Trophoblast cell (in vitro differentiated cells and primary cell): ENCODE data around the gene LOXL1.

ENCODE experiments used
- DNase-seq, 2 donors: peaks; one replicate each; pipeline ENCODE4 v3.0.0-alpha.2; 2016
- H2AFZ ChIP-seq: 2 replicates; pipeline ENCODE4 v1.6.1; 2013; ENCODE audit warnings: low read length, moderate library complexity, mild to moderate bottlenecking; ENCODE audit not compliant: insufficient read depth, poor library complexity
- H2AK5ac ChIP-seq: 2 replicates; pipeline ENCODE4 v1.6.1; 2013; ENCODE audit warnings: mild to moderate bottlenecking, low read length
- H2BK120ac ChIP-seq: 2 replicates; pipeline ENCODE4 v1.6.1; 2013; ENCODE audit warnings: low read length, mild to moderate bottlenecking, moderate library complexity; ENCODE audit not compliant: insufficient read depth, poor library complexity
- H2BK12ac ChIP-seq: 2 replicates; pipeline ENCODE4 v1.6.1; 2013; ENCODE audit warnings: mild to moderate bottlenecking, low read length, moderate library complexity
- H2BK5ac ChIP-seq: 2 replicates; pipeline ENCODE4 v1.6.1; 2013; ENCODE audit warnings: low read length, low read depth, moderate library complexity, mild to moderate bottlenecking; ENCODE audit not compliant: poor library complexity
- H3K14ac ChIP-seq: 2 replicates; pipeline ENCODE4 v1.6.1; 2013; ENCODE audit warnings: mild to moderate bottlenecking, low read length
- H3K18ac ChIP-seq: 2 replicates; pipeline ENCODE4 v1.6.1; 2013; ENCODE audit warnings: mild to moderate bottlenecking, low read length
- H3K23ac ChIP-seq: 2 replicates; pipeline ENCODE4 v1.6.1; 2013; ENCODE audit warnings: low read length
- H3K27ac ChIP-seq: 2 replicates; pipeline ENCODE4 v1.5.1; 2013; ENCODE audit warnings: low read depth, mild to moderate bottlenecking, inconsistent platforms, low read length, moderate library complexity
- H3K27me3 ChIP-seq: 2 replicates; pipeline ENCODE4 v1.6.1; 2013; ENCODE audit warnings: inconsistent platforms, mild to moderate bottlenecking, low read length, moderate library complexity; ENCODE audit not compliant: insufficient read depth
- H3K36me3 ChIP-seq, 2 experiments: 1 replicate in 1 of 2; 2 replicates in 1 of 2; pipeline ENCODE4 v1.6.1; 2013; ENCODE audit warnings: low read length in 2 of 2, mild to moderate bottlenecking in 2 of 2, moderate library complexity in 1 of 2; ENCODE audit not compliant: insufficient read depth in 2 of 2, control insufficient read depth in 1 of 2
- H3K4ac ChIP-seq: 2 replicates; pipeline ENCODE4 v1.6.1; 2013; ENCODE audit warnings: low read depth, mild to moderate bottlenecking, low read length, moderate library complexity
- H3K4me1 ChIP-seq, 2 experiments: 1 replicate in 1 of 2; 2 replicates in 1 of 2; pipeline ENCODE4 v1.6.1; 2013; ENCODE audit warnings: low read length in 2 of 2, mild to moderate bottlenecking in 2 of 2, moderate library complexity in 1 of 2; ENCODE audit not compliant: insufficient read depth in 2 of 2, control insufficient read depth in 1 of 2
- H3K4me2 ChIP-seq: 2 replicates; pipeline ENCODE4 v1.6.1; 2013; ENCODE audit warnings: inconsistent platforms, mild to moderate bottlenecking, low read length, moderate library complexity
- H3K4me3 ChIP-seq: 2 replicates; pipeline ENCODE4 v1.5.1; 2013; ENCODE audit warnings: mild to moderate bottlenecking, low read depth, low read length, inconsistent platforms
- H3K79me1 ChIP-seq: one replicate; pipeline ENCODE4 v1.6.1; 2013; ENCODE audit warnings: low read length
- H3K79me2 ChIP-seq: 2 replicates; pipeline ENCODE4 v1.6.1; 2013; ENCODE audit warnings: low read length, mild to moderate bottlenecking; ENCODE audit not compliant: control insufficient read depth, insufficient read depth, poor library complexity
- H3K9ac ChIP-seq: 2 replicates; pipeline ENCODE4 v1.6.1; 2013; ENCODE audit warnings: mild to moderate bottlenecking, low read length
- H3K9me3 ChIP-seq: 2 replicates; pipeline ENCODE4 v1.6.1; 2013; ENCODE audit warnings: low read depth, mild to moderate bottlenecking, control low read depth, inconsistent platforms, low read length; ENCODE audit not compliant: insufficient read depth
- H4K12ac ChIP-seq: 2 replicates; pipeline ENCODE4 v1.6.1; 2013; ENCODE audit warnings: low read depth, mild to moderate bottlenecking, low read length, moderate library complexity
- H4K8ac ChIP-seq: 2 replicates; pipeline ENCODE4 v1.6.1; 2013; ENCODE audit warnings: low read depth, mild to moderate bottlenecking, low read length, moderate library complexity
- H4K91ac ChIP-seq: one replicate; pipeline ENCODE4 v1.6.1; 2013; ENCODE audit warnings: low read depth, mild to moderate bottlenecking, low read length, moderate library complexity
- WGBS: extraction: QIAGEN DNeasy Blood & Tissue Kit; methylation state at CpG from one replicate; pipeline ENCODE4 v1.1.7; 2013; ENCODE audit warnings: missing lambda C conversion rate; ENCODE audit not compliant: insufficient read length, insufficient coverage; ENCODE audit errors: extremely low coverage; 5-methylcytosine and 5-hydroxymethylcytosine counted together

LOXL1 gene

DNA sequence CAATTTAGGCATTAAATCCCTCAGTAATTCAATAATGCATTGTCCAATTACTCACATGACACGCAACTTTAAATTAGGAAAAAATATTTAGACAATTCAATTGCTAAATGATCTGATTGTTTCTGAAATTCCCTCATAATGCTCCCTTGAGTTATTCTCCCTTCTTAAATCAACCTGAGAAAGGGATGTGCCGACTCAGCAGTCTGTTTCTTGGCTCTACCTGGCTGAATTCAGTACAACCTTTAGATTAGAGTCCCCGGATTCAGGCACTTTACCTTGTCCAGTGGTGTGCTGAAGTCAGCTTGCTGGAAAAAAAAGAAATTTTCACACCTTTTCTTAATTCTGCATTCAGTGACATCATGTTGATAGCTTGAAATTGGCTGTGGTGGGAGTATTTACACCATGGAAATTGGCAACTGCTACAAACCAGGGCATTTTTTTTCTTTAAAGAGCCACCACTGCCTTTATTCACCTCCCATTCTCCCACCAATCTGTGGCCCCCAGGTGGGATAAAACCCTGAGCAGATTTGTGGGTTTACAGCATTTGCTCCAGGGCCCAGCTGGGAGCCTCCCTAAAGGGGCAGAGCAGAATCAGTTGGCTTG is 20.9 kb upstream of the LOXL1 start:
- no peaks in the 10 kb centered on the region for H3K79me1 ChIP-seq
- H4K91ac ChIP-seq = no peak overlapping the region
- H3K79me2 ChIP-seq = no peaks in the 10 kb centered on the region
- H3K14ac ChIP-seq = no peak overlapping the region
- H3K4me2 ChIP-seq = no peak overlapping the region
- no peak overlapping the region for H4K8ac ChIP-seq
- no peak overlapping the region for H4K12ac ChIP-seq
- WGBS = no CpG with 5 or more reads among the region's 3 CpGs
- no peak overlapping the region for H2BK5ac ChIP-seq
- H3K9me3 ChIP-seq = no peaks in the 10 kb centered on the region
- H3K27ac ChIP-seq = no peak overlapping the region
- H3K4me1 ChIP-seq = no peaks in the 10 kb centered on the region
- no peak overlapping the region for H2AFZ ChIP-seq
- no peak for DNase-seq
- H3K18ac ChIP-seq = no peak overlapping the region
- H3K23ac ChIP-seq = no peak overlapping the region
- H3K36me3 ChIP-seq = no peaks in the 10 kb centered on the region
- no peak overlapping the region for H2BK120ac ChIP-seq
- H3K27me3 ChIP-seq = no peaks in the 10 kb centered on the region
- no peak overlapping the region for H2AK5ac ChIP-seq
- H2BK12ac ChIP-seq = no peak overlapping the region
- no peak overlapping the region for H3K4me3 ChIP-seq
- H3K4ac ChIP-seq = no peak overlapping the region
- H3K9ac ChIP-seq = no peak overlapping the region

DNA sequence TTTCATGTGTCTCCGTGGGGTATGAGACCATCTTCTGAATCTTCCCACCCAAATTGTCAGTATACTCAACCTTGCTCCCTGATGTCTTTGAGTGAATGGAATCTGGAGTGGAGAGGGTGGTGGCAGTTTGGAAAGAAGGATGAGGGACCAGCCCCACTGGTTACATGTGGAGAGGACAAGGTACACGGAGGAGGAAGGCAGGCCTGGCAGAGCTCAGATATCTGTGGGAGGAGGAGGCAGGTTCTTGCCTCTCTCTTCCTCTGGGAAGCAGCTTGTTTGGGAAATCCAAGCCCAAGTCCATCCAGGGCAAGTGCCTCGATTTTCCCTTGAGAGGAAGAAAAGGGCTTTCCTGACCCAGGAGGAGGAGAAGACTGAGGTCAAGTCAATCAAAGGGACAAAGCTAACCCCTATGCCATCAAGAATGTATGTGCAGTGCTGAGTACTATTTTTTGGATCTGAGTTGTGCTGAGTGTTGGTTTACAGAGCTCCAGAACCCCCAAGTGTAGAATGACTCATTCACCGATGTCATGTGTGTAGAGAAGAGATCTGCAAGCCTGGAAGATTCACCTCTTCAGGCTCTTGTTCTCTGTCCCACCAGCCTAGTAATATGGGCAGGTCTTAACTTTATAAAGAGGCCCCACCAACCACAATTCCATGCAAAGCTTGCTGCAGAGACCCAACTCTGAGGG is 19.8 kb upstream of the LOXL1 start:
- H2BK120ac ChIP-seq = no peak overlapping the region
- no peak overlapping the region for H3K14ac ChIP-seq
- H4K8ac ChIP-seq = no peak overlapping the region
- no peak overlapping the region for H3K4ac ChIP-seq
- no peak overlapping the region for H3K18ac ChIP-seq
- no peaks in the 10 kb centered on the region for H3K36me3 ChIP-seq
- no peaks in the 10 kb centered on the region for H3K27me3 ChIP-seq
- H2BK12ac ChIP-seq = no peak overlapping the region
- no peak overlapping the region for H3K4me2 ChIP-seq
- no peaks in the 10 kb centered on the region for H3K79me1 ChIP-seq
- H2AK5ac ChIP-seq = no peak overlapping the region
- no CpG with 5 or more reads among the region's 4 CpGs for WGBS
- H3K79me2 ChIP-seq = no peaks in the 10 kb centered on the region
- no peak overlapping the region for H3K4me3 ChIP-seq
- H2AFZ ChIP-seq = no peak overlapping the region
- H3K9me3 ChIP-seq = no peaks in the 10 kb centered on the region
- no peaks in the 10 kb centered on the region for H3K4me1 ChIP-seq
- no peak overlapping the region for H4K91ac ChIP-seq
- no peak overlapping the region for H3K23ac ChIP-seq
- no peak overlapping the region for H3K9ac ChIP-seq
- no peak overlapping the region for H4K12ac ChIP-seq
- no peak overlapping the region for H2BK5ac ChIP-seq
- no peak for DNase-seq
- no peak overlapping the region for H3K27ac ChIP-seq

DNA sequence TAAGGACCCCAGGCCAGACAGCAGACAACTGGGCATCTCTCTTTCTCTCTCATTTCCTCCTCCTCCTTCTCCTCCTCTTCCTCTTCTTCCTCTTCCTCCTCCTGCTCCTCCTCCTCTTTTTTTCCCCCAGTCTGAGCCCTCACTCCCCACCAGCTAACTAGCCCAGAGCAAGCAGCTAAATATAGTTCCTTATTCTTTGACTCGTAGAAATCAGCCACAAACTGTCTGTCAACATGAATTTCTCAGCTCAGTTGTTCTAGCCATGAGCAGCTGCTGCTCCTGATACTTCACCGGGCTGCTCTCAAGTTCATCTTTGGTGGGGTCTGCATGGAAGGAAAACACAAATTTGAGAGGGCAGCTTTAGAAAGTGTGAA is 19.2 kb upstream of the LOXL1 start:
- H4K91ac ChIP-seq = no peak overlapping the region
- no peak overlapping the region for H3K23ac ChIP-seq
- H2BK5ac ChIP-seq = no peak overlapping the region
- H3K4me1 ChIP-seq = no peaks in the 10 kb centered on the region
- H3K9me3 ChIP-seq = no peaks in the 10 kb centered on the region
- H3K27ac ChIP-seq = no peak overlapping the region
- no peak overlapping the region for H3K9ac ChIP-seq
- H3K4me3 ChIP-seq = no peak overlapping the region
- H3K27me3 ChIP-seq = no peaks in the 10 kb centered on the region
- no peak overlapping the region for H2AK5ac ChIP-seq
- no peaks in the 10 kb centered on the region for H3K36me3 ChIP-seq
- no peak overlapping the region for H3K4me2 ChIP-seq
- no peak overlapping the region for H4K8ac ChIP-seq
- H2BK120ac ChIP-seq = no peak overlapping the region
- H4K12ac ChIP-seq = no peak overlapping the region
- no CpG with 5 or more reads among the region's 2 CpGs for WGBS
- no peaks in the 10 kb centered on the region for H3K79me1 ChIP-seq
- H3K18ac ChIP-seq = no peak overlapping the region
- no peak overlapping the region for H3K4ac ChIP-seq
- H2AFZ ChIP-seq = no peak overlapping the region
- no peak for DNase-seq
- H3K79me2 ChIP-seq = no peaks in the 10 kb centered on the region
- H3K14ac ChIP-seq = no peak overlapping the region
- H2BK12ac ChIP-seq = no peak overlapping the region

DNA sequence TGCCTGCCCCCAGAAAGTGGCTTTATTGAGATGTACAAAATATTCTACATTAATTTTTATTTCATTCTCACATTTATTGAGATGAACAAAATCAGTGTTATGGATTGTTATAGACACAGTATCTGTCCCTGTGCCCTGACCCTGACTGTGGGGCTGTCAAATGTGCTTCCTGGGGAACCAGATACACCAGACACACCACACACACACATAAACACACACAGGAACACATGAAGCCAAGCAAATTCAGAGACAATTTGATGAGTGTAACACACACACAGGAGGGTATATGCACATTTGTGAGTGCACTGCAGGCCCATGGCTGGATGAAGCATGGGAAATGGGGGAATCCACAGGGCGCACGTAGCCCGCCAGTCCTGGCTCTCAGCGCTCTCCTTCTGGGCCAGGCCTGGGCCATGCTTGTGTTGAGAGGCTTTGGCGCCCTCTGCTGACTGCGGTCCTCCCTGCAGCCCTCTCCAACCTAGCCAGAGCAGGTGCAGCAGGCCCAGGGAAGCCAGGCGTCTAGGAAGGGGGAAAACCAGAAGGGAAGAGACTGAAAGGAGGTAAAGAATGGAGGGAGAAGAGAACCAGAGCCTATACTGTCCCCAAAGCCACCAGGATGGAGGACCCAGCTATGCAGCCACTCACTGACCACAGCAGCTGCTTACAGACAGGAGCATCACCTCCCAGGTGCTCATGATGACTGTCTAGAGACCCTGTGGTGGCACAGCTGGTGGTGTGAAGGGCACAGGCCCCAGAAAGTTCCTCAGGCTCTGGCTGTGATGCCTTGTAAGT is 18.0 kb upstream of the LOXL1 start:
- WGBS = no CpG with 5 or more reads among the region's 7 CpGs
- Histone ChIP-seq H3K9ac (no peak overlapping the region), H2BK120ac (no peak overlapping the region), H4K8ac (no peak overlapping the region), H3K18ac (no peak overlapping the region), H2AFZ (no peak overlapping the region), H3K14ac (no peak overlapping the region), H2BK12ac (no peak overlapping the region), H3K27ac (no peak overlapping the region), H3K4me3 (no peak overlapping the region), H4K91ac (no peak overlapping the region), H3K27me3 (no peaks in the 10 kb centered on the region), H2BK5ac (no peak overlapping the region), H3K36me3 (no peaks in the 10 kb centered on the region), H3K23ac (no peak overlapping the region), H4K12ac (no peak overlapping the region), H2AK5ac (no peak overlapping the region), H3K79me2 (no peaks in the 10 kb centered on the region), H3K4me2 (no peak overlapping the region), H3K4me1 (no peaks in the 10 kb centered on the region), H3K79me1 (no peaks in the 10 kb centered on the region), H3K9me3 (no peaks in the 10 kb centered on the region), H3K4ac (no peak overlapping the region)
- DNase-seq = peak; percentile 75 to 86
